Coronary artery (tissue), 2 donors: Measurements from ENCODE around the gene NEDD4L.

Experiments
- DNase-seq: peaks from one replicate; pipeline ENCODE4 v3.0.0-alpha.2; 2017; ENCODE audit warnings: low spot score
- H3K27ac ChIP-seq, 2 donors: fragments of 200-600 bp; sonication (generic); one replicate each; pipeline ENCODE4 v1.5.1; 2016 to 2019
- H3K4me3 ChIP-seq: fragments of 200-600 bp; sonication (generic); 2 replicates; pipeline ENCODE4 v1.5.1; 2016; ENCODE audit warnings: mild to moderate bottlenecking, moderate library complexity
- CTCF ChIP-seq: fragments of 200-600 bp; sonication (generic); IDR thresholded peaks from one replicate; pipeline ENCODE4 v1.5.1; 2019; ENCODE audit warnings: antibody characterized with exemption

The NEDD4L gene

GRCh38 chr18:58216071-58216481, 172.1 kb downstream of the NEDD4L start:
- H3K4me3 ChIP-seq = no peak overlapping the region
- TF ChIP-seq CTCF = no peak
- H3K27ac ChIP-seq = no peak overlapping the region
- DNase-seq = no peak

- no peak for TF ChIP-seq CTCF
- no peak overlapping the region for H3K4me3 ChIP-seq
- no peak overlapping the region for H3K27ac ChIP-seq
- DNase-seq = no peak
Measured at GRCh38 chr18:58217052-58217451, 173.0 kb downstream of the NEDD4L start.

- TF ChIP-seq CTCF = no peak
- H3K4me3 ChIP-seq = no peak overlapping the region
- H3K27ac ChIP-seq = no peak overlapping the region
- DNase-seq = no peak
Measured at GRCh38 chr18:58218117-58218516, 174.1 kb downstream of the NEDD4L start.

DNA sequence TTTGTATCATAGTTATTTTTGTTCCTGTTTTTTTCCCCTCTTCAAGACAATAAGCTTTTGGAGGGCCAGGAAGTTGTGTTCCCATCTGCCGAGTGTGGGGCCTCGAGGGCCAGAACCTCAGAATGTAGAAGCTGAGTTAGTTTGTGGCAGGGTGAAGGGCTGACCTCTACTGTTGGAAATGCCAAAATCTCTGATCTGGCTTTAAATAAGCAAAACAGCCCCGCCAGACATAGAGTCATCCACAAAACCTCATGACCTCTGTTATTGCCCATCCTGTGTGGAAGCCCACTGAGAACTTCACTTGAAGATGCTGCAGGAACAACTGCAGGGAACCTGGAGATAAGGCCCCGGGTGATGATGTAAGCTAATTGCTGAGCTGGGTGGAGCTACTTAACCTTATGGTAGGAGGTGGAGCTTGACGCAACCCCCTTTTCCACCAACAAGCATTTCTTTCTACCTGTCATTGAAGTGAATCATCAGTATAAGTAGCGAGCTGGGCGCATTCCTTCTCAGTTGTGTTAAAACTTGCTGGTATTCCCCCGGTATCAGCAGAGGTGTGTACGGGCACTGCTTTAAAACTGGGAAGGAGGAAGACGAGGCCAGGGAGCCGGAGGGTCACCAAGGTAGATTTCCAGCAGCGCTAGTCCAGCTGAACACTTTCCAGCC, 177.2 kb downstream of the NEDD4L start:
- no peak for TF ChIP-seq CTCF
- DNase-seq = no peak
- Histone ChIP-seq H3K27ac (no peak overlapping the region), H3K4me3 (no peak overlapping the region)

- no peak overlapping the region for H3K4me3 ChIP-seq
Measured at GRCh38 chr18:58222432-58223125, 178.6 kb downstream of the NEDD4L start.

GRCh38 chr18:58223717-58224424, 179.8 kb downstream of the NEDD4L start:
- H3K27ac ChIP-seq = peak overlapping the region in 1 of 2 donors; percentile 41
- no peak for TF ChIP-seq CTCF
- DNase-seq = no peak
- H3K4me3 ChIP-seq = no peak overlapping the region

More at GRCh38 chr18:58222432-58223125, 178.6 kb downstream of the NEDD4L start:
- H3K27ac ChIP-seq = no peak overlapping the region
- no peak for DNase-seq
- no peak for TF ChIP-seq CTCF

GRCh38 chr18:58224425-58224750, 180.4 kb downstream of the NEDD4L start:
- TF ChIP-seq CTCF = no peak
- no peak overlapping the region for H3K4me3 ChIP-seq
- peak overlapping the region in 1 of 2 donors; percentile 41 for H3K27ac ChIP-seq
- no peak for DNase-seq
